ENCODE data around the gene GAL3ST3.
A peak's percentile ranks its signal among the peaks of the same experiment; 100 is the strongest.
"Not testable (repeated sequence)": the region's sequence is repeated elsewhere in the genome, so short reads cannot be mapped to it uniquely, and the experiment has no call there.

The GAL3ST3 gene, protein sequence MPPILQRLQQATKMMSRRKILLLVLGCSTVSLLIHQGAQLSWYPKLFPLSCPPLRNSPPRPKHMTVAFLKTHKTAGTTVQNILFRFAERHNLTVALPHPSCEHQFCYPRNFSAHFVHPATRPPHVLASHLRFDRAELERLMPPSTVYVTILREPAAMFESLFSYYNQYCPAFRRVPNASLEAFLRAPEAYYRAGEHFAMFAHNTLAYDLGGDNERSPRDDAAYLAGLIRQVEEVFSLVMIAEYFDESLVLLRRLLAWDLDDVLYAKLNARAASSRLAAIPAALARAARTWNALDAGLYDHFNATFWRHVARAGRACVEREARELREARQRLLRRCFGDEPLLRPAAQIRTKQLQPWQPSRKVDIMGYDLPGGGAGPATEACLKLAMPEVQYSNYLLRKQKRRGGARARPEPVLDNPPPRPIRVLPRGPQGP

GRCh38 chr11:66048547-66049323 lies at the start of gene GAL3ST3:
TSS of gene GAL3ST3 (minus strand) at chr11:66049161. CDS start at chr11:66045415, 3,746 bp downstream.
- DNase-seq = no peak

- DNase-seq = not testable (repeated sequence)
These were observed 43.2 kb upstream of the GAL3ST3 start for GRCh38 chr11:66092125-66092524.

DNA sequence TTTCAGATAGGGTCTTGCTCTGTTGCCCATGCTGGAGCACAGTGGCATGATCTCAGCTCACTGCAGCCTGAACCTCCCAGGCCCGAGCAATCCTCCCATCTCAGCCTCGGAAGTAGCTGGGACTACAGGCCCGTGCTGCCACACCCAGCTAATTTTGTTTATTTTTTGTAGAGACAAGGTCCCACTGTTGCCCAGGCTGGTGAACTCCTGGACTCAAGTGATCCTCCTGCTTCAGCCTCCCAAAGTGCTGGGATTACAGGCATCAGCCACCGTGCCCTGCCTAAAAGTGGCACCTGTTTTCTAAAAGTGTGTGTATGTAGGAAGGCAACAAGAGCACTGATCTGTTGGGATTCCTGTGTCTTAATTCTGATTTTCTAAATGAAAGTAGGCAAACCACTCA lies 41.3 kb upstream of the GAL3ST3 start:
- no peak for DNase-seq

GRCh38 chr11:66089067-66089466 lies 40.1 kb upstream of the GAL3ST3 start:
- no peak for DNase-seq

DNA sequence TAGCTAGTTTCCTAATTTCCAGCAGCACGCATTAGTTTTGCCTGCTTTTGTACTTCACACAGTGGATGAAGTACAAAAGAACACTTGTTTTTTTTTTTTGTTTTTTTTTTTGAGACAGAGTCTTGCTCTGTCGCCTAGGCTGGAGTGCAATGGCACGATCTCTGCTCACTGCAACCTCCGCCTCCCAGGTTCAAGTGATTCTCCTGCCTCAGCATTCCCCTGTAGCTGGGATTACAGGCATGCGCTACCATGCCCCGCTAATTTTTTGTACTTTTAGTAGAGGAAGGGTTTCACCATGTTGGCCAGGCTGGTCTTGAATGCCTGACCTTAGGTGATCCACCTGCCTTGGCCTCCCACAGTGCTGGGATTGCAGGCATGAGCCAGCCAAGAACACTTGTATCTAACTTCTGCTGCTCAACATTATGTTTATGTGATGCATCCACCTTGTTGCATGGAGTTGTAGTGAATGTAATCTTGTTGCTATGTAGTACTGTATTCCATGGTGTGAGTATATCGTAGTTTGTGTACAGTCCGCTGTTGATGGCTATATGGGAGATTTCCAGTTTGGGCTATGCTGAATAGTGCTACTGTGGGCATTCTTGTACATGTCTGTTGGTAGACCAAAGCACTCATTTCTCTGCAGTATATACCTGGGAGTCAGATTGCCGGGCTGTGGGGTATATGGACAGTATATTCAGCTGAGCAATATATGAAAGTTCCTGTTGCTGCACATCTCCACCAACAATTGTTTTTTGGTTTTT lies 38.4 kb upstream of the GAL3ST3 start:
- no peak for DNase-seq

GRCh38 chr11:66084821-66085475 lies 36.0 kb upstream of the GAL3ST3 start:
- no peak for DNase-seq

DNA sequence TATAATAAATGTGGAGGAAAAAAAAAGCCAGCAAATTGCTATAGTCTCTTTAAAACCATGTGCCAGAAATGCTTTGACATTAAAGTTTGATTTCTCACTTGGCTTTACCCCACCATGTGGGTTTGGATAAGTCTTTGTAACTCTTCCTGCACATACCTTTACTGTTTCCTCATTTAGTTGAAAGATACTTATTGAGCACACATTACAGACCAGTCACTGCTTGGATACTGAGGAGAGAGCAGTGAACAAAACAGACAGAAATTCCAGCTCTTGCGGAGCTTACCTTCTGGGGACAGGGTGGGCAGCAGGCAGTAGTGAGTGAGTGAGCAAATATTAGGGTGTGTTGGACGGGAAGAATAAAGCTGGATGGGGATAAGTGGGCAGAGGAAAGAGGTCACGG lies 34.8 kb upstream of the GAL3ST3 start:
- DNase-seq = no peak

DNA sequence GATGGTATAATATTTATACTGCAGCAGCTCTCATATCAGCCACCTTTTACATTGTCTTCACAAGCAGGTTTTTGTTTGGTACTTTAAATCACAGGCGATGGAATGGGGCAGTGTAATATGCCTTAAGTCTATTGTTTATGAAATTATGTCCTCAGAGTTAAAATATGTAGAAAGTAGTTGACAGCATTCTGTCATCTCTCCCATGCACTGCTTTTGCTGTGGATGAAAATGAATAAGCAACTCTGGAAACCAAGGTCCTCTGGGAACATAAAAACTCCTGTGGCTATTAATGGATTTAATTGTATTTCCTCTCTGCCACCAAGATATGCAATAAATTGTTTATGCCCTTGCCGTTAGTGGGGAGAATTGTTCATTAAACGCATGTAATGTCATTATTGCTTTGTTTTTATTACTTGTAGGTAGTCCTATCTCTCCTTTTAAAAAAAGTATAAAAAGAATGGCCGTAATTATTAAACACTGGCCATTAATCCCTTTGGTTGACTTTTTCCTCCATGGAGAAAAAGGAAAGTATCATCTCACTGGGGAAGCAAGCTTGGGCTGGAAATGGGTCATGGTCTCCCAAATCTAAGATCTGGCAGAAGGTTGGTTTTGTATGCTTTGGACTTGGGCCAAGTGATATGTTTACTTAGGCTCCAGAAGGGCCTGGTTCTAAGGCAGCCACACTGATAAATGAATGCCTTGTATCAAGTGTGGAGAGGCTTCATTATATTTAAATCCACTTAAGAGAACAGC lies 34.2 kb upstream of the GAL3ST3 start:
- DNase-seq = no peak

GRCh38 chr11:66081505-66081904 lies 32.5 kb upstream of the GAL3ST3 start:
- DNase-seq = peak; percentile 65

DNA sequence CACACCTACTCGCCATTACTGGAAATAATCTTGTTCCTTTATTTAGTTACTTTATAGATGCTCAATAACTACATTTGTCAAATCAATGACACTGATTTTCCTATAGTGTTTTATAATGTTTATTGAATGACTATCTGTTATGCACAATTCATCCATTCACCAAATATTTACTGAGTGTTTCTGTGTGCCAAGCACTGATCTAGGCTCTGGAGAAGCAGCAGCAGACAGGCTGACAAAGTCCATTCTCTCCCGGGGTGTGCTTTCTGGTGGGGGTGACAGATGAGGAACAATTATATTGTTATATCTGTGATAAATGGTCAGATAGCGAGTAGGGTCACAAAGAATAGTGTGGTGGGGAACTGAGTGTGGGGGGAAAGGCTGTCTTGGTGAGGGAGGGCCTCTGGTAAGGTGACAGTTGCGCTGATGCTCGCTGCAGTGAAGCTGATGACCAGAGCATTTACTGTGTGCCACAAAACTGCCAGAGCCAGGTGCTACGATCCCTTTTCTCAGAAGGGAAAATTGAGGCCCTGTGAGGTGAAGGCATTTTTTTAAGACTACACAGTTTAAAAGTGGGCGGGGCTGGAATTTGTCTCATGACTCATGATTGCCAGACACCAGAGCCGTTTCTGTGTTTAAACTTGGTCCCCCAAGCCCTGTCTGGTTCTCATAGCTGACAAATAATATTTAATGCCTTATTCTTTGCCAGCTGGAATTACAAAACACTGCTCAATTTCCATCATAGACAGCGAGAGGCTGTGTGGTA lies 31.3 kb upstream of the GAL3ST3 start:
- peak; percentile 71 for DNase-seq

GRCh38 chr11:66078949-66079348 lies 30.0 kb upstream of the GAL3ST3 start:
- DNase-seq = not testable (repeated sequence)

- DNase-seq = no peak
These were observed 29.0 kb upstream of the GAL3ST3 start for GRCh38 chr11:66077927-66078326.

- no peak for DNase-seq
These were observed 27.6 kb upstream of the GAL3ST3 start for GRCh38 chr11:66076561-66076960.

DNA sequence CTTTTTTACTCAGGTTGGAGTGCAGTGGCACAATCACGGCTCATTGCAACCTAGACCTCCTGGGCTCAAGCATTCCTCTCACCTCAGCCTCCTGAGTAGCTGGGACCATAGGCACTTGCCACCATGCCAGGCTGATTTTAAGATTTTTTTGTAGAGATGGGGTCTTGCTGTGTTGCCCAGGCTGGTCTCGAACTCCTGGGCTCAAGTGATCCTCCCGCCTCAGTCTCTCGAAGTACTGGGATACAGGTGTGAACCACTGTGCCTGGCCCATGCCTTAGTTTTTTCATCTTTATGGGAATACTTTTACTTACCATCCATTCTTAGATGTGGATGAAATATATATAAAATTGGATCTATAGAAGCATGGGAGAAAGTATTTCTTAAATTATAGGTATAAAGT lies 26.3 kb upstream of the GAL3ST3 start:
- no peak for DNase-seq

DNA sequence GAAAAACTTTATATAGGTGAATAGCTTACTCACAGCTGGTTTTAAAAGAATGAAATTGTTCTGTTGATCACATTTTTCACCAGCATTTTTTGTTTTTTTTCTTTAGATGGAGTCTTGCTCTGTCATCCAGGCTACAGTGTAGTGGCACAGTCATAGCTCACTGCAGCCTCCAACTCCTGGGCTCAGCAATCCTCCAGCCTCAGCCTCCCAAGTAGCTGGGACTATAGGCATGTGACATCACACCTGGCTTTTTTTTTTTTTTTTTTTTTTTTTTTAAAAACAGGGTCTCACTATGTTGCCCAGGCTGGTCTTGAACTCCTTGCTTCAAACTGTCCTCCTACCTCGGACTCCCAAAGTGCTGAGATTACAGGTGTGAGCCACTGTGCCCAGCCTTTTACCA lies 24.7 kb upstream of the GAL3ST3 start:
- no peak for DNase-seq

DNA sequence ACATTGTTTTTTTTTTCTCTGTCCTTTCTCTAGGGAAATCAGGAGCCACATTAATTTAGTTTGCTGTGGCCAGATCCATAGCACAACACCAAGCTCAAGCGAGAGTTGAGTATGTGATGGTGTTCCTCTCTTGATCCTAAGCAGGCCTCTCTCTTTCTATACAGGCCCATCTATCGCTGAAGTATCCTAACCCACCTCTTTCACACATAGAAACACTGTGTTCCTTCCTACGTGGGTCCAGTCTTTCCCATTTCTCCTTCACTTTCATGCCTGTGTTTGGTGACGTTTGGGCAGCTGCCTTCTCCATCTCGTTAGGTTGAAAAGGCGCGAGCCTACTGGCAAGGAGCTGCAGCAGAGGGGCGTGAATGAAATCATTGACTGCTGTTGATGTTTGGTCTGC lies 23.6 kb upstream of the GAL3ST3 start:
- no peak for DNase-seq

GRCh38 chr11:66072081-66072480 lies 23.1 kb upstream of the GAL3ST3 start:
- no peak for DNase-seq

- peak; percentile 16 for DNase-seq
These were observed 22.4 kb upstream of the GAL3ST3 start for GRCh38 chr11:66071381-66071801.

DNA sequence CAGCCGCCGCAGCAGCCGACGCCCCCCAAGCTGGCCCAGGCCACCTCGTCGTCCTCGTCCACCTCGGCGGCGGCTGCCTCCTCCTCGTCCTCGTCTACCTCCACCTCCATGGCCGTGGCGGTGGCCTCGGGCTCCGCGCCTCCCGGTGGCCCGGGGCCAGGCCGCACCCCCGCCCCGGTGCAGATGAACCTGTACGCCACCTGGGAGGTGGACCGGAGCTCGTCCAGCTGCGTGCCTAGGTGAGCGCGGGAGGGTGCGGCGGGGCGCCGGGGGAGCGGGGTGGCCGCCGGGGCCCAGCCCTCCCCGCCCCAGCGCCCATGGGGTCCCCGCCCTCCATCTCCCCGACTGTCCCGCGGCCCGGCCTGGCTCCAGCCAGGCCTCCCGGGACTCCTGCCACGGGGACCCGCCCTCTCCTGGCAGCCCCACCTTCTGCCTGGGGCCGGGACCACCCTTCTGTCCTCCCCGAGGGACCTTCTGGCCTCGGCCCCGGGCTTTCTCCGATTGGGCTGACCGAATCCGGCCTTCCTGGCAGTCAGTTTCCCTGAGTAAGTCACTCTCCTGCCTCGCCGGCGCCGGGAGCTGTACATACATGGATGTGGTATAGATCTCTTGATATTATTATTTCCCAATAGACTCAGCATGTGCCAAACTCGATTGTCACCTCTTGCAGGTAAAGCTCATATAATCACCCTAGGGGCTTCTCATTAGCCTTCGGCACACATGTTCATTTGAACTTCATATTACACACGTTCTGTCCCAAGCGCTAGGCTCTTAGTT lies 21.8 kb upstream of the GAL3ST3 start:
- DNase-seq = peak; percentile 30
